SIG-M5 (cell line): ENCODE data around the gene ATXN2L.
"Not testable (repeated sequence)": the region's sequence is repeated elsewhere in the genome, so short reads cannot be mapped to it uniquely, and the experiment has no call there.

Experiments
- DNase-seq: peaks from one replicate; lab custom pipeline; 2025; lab: John Stamatoyannopoulos, UW

The ATXN2L gene

GRCh38 chr16:28837672-28838557 lies 15.1 kb downstream of the ATXN2L start:
- DNase-seq = no peak

- DNase-seq = no peak
Observed at GRCh38 chr16:28838558-28838918, 15.7 kb downstream of the ATXN2L start.

GRCh38 chr16:28839004-28839639 lies 16.3 kb downstream of the ATXN2L start:
- no peak for DNase-seq

GRCh38 chr16:28839899-28840298 lies 17.1 kb downstream of the ATXN2L start:
- DNase-seq = no peak

GRCh38 chr16:28842696-28843095 lies 19.9 kb downstream of the ATXN2L start:
- no peak for DNase-seq

GRCh38 chr16:28843766-28844165 lies 21.0 kb downstream of the ATXN2L start:
- no peak for DNase-seq

- no peak for DNase-seq
Observed at GRCh38 chr16:28844226-28844885, 21.6 kb downstream of the ATXN2L start.

- DNase-seq = no peak
Observed at GRCh38 chr16:28845293-28845692, 22.5 kb downstream of the ATXN2L start.

- DNase-seq = no peak
Observed at GRCh38 chr16:28845761-28846079, 22.9 kb downstream of the ATXN2L start.

GRCh38 chr16:28846080-28846932 lies 23.5 kb downstream of the ATXN2L start, which contains the start of gene TUFM:
TSS of gene TUFM (minus strand) at chr16:28846348. CDS start at chr16:28846269, 79 bp downstream.
- peak; percentile 83 for DNase-seq

GRCh38 chr16:28846933-28847273 lies 24.1 kb downstream of the ATXN2L start:
- no peak for DNase-seq

GRCh38 chr16:28858421-28858820 lies 35.6 kb downstream of the ATXN2L start:
- DNase-seq = no peak

- DNase-seq = no peak
Observed at GRCh38 chr16:28859326-28859725, 36.5 kb downstream of the ATXN2L start.

- no peak for DNase-seq
Observed at GRCh38 chr16:28863929-28864793, 41.4 kb downstream of the ATXN2L start.

- DNase-seq = no peak
Observed at GRCh38 chr16:28865001-28865688, 42.3 kb downstream of the ATXN2L start.

GRCh38 chr16:28865722-28866453 lies 43.1 kb downstream of the ATXN2L start:
- no peak for DNase-seq

GRCh38 chr16:28866454-28866804 lies 43.6 kb downstream of the ATXN2L start:
- DNase-seq = no peak

- no peak for DNase-seq
Observed at GRCh38 chr16:28867241-28867640, 44.4 kb downstream of the ATXN2L start.

GRCh38 chr16:28867646-28868045 lies 44.8 kb downstream of the ATXN2L start:
- DNase-seq = not testable (repeated sequence)

- DNase-seq = no peak
Observed at GRCh38 chr16:28869201-28869600, 46.4 kb downstream of the ATXN2L start.
